Endothelial cell of umbilical vein (primary cell): ENCODE results near the gene TOLLIP.
A peak's percentile ranks its signal among the peaks of the same experiment; 100 is the strongest.

Experiments used
- EZH2 ChIP-seq: IDR thresholded peaks from 2 replicates; pipeline ENCODE4 v1.6.1; 2012; ENCODE audit warnings: borderline replicate concordance, low read depth, mild to moderate bottlenecking, moderate library complexity, low read length, inconsistent platforms; ENCODE audit not compliant: severe bottlenecking
- FOS ChIP-seq: IDR thresholded peaks from 2 replicates; pipeline ENCODE4 v1.6.1; 2011; ENCODE audit warnings: mild to moderate bottlenecking, low read length, moderate library complexity, borderline replicate concordance; ENCODE audit not compliant: insufficient read depth
- GATA2 ChIP-seq: IDR thresholded peaks from 2 replicates; pipeline ENCODE4 v1.7.0; 2011; ENCODE audit warnings: low read depth, mild to moderate bottlenecking, moderate library complexity, mixed read lengths, low read length; ENCODE audit not compliant: insufficient read length, insufficient read depth
- MYC ChIP-seq: IDR thresholded peaks from one replicate; pipeline ENCODE4 v1.6.1; 2011; ENCODE audit warnings: mild to moderate bottlenecking, low read depth, low read length
- POLR2A ChIP-seq: IDR thresholded peaks from 2 replicates; pipeline ENCODE4 v1.6.1; 2012; ENCODE audit warnings: low read depth, mild to moderate bottlenecking, control low read depth, low read length
- POLR2AphosphoS5 ChIP-seq: IDR thresholded peaks from 2 replicates; pipeline ENCODE4 v1.6.1; 2012; ENCODE audit warnings: low read depth, mild to moderate bottlenecking, control low read depth, low read length, moderate library complexity; ENCODE audit not compliant: insufficient read depth
- TF ChIP-seq, protein P1 (sequence below), 2 donors: IDR thresholded peaks; 1 replicate in 1 of 2; 2 replicates in 1 of 2; pipeline ENCODE4 v1.5.1; 2011; ENCODE audit warnings: low read length in 2 of 2, mild to moderate bottlenecking in 2 of 2, moderate library complexity in 2 of 2, control low read depth in 1 of 2, inconsistent platforms in 1 of 2, low read depth in 1 of 2; ENCODE audit not compliant: insufficient read depth in 1 of 2; ENCODE audit errors: extremely low read depth in 1 of 2
- TF ChIP-seq, protein P2 (sequence below): IDR thresholded peaks from 2 replicates; pipeline ENCODE4 v1.6.1; 2011; ENCODE audit not compliant: insufficient read depth, insufficient read length

DNA sequence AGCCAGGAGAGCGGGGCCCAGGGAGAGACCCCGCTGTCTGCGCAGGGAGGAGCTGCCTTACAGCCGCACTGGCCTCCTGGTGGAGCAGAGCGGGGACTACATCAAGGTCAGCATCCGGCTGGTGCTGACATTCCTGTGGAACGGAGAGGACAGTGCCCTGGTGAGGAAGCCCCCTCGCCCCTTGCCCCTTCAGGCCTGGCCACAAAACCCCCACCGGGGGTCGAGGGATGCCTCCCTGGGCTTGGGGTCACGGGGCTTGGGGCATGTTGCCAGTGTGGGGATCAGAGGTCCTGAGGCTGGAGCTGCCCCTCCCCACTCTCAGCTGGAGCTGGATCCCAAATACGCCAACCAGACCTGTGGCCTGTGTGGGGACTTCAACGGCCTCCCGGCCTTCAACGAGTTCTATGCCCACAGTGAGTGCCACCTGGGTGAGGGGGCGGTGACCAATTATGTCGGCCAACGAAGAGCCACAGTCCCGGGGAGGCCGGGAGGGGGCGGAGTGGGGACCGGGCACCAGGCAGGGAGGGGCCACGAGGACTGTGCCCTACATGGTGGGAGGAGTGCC, 82.4 kb downstream of the TOLLIP start:
- TF ChIP-seq POLR2A, result no peak
- TF ChIP-seq POLR2AphosphoS5, result no peak
- TF ChIP-seq MYC, result no peak
- TF ChIP-seq EZH2, result no peak
- TF ChIP-seq, protein P1, sequence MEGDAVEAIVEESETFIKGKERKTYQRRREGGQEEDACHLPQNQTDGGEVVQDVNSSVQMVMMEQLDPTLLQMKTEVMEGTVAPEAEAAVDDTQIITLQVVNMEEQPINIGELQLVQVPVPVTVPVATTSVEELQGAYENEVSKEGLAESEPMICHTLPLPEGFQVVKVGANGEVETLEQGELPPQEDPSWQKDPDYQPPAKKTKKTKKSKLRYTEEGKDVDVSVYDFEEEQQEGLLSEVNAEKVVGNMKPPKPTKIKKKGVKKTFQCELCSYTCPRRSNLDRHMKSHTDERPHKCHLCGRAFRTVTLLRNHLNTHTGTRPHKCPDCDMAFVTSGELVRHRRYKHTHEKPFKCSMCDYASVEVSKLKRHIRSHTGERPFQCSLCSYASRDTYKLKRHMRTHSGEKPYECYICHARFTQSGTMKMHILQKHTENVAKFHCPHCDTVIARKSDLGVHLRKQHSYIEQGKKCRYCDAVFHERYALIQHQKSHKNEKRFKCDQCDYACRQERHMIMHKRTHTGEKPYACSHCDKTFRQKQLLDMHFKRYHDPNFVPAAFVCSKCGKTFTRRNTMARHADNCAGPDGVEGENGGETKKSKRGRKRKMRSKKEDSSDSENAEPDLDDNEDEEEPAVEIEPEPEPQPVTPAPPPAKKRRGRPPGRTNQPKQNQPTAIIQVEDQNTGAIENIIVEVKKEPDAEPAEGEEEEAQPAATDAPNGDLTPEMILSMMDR (IDR thresholded peaks at IDR 0.05; ENCODE audit: extremely low read depth in 1 of 2, insufficient read depth in 1 of 2, low read depth in 1 of 2, low read length in 2 of 2), result peak in 1 of 2 donors; percentile 27
- TF ChIP-seq, protein P2, sequence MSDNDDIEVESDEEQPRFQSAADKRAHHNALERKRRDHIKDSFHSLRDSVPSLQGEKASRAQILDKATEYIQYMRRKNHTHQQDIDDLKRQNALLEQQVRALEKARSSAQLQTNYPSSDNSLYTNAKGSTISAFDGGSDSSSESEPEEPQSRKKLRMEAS, result no peak
- no peak for TF ChIP-seq FOS
- no peak for TF ChIP-seq GATA2
